Uterus (tissue), 4 donors: Measurements from ENCODE around the gene SIN3B. TPM values are rescaled to one million over a fixed set of nuclear protein-coding genes. Genes with fewer than 3 reads are reported as not detected.

Experiments
- DNase-seq, 2 donors: peaks; one replicate each; pipeline ENCODE4 v3.0.0-alpha.2; 2019 to 2020
- H3K27ac ChIP-seq, 2 donors: fragments of 200-600 bp; sonication (generic); 1 replicate in 1 of 2; 2 replicates in 1 of 2; pipeline ENCODE4 v1.5.1; 2016 to 2018
- H3K27me3 ChIP-seq, 2 donors: fragments of 200-600 bp; sonication (generic); one replicate each; pipeline ENCODE4 v1.5.1; 2018 to 2019; ENCODE audit warnings: control low read depth in 1 of 2
- H3K36me3 ChIP-seq, 2 donors: fragments of 200-600 bp; sonication (generic); one replicate each; pipeline ENCODE4 v1.5.1; 2019; ENCODE audit warnings: control low read depth in 1 of 2
- H3K4me1 ChIP-seq, 2 donors: fragments of 200-600 bp; sonication (generic); one replicate each; pipeline ENCODE4 v1.5.1; 2018 to 2019; ENCODE audit warnings: control low read depth in 1 of 2
- H3K4me3 ChIP-seq, 2 donors: fragments of 200-600 bp; sonication (generic); 1 replicate in 1 of 2; 2 replicates in 1 of 2; pipeline ENCODE4 v1.5.1; 2018 to 2019; ENCODE audit warnings: mild to moderate bottlenecking in 1 of 2
- H3K9me3 ChIP-seq, 2 donors: fragments of 200-600 bp; sonication (generic); one replicate each; pipeline ENCODE4 v1.5.1; 2019; ENCODE audit warnings: control low read depth in 1 of 2
- POLR2A ChIP-seq, 2 donors: fragments of 450-650 bp; IDR thresholded peaks; one replicate each; pipeline ENCODE4 v1.6.1; 2016; ENCODE audit warnings: antibody characterized with exemption in 2 of 2, mild to moderate bottlenecking in 1 of 2, moderate library complexity in 1 of 2
- intact Hi-C: fragments of 100-400 bp; cut with DNase I; formaldehyde crosslinking; loops from one replicate; pipeline ENCODE4 v1.15.1; 2023; ENCODE audit warnings: low total_unique reads
- total RNA-seq, 4 donors: library from RNA; depleted of rRNA in 3 of 4; stranded (reverse); fragments of >200 nt in 3 of 4; gene quantifications; one replicate each; pipeline versions ENCODE4 v1.1.0 to v1.2.4, GENCODE V29; 2014 to 2023
- TF ChIP-seq, protein P1 (sequence below), 4 experiments: fragments of 200-600 bp in 2 of 4; fragments of 450-650 bp in 2 of 4; sonication (generic) in 2 of 4; IDR thresholded peaks; one replicate each; pipeline ENCODE4 v1.5.1; 2016 to 2019; ENCODE audit warnings: antibody characterized with exemption in 4 of 4, mild to moderate bottlenecking in 2 of 4, moderate library complexity in 1 of 4
- donor health status: DM: yes; HTN: yes; CAD: no.

SIN3B gene
- total RNA-seq, 4 donors from 2014 or later: 21.2 to 149 (median 92.3) TPM

DNA sequence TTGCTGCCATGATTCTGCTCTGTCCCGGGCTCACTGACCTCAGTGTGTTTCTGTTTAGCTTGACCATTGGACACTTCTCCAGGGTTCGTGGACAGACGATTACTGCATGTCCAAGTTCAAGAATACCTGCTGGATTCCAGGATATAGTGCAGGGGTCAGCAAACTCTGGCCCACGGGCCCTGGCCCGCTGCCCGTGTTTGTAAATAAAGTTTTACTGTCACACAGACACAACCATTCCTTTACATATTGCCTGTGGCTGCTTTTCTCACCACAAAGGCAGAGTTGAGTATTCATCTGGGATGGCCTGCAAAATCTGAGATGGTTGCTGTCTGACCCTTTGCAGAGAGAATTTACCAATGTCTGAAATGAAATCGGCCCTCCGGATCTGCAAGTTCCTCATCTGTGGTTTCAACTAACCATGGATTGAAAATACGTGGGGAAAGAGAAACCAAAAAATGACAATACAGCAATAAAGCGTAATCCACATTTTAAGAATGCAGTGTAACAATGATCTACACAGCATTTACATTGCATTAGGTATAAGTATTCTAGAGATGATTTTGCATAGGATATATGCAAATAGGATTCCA lies 33.7 kb downstream of the SIN3B start:
- TF ChIP-seq, protein P1, sequence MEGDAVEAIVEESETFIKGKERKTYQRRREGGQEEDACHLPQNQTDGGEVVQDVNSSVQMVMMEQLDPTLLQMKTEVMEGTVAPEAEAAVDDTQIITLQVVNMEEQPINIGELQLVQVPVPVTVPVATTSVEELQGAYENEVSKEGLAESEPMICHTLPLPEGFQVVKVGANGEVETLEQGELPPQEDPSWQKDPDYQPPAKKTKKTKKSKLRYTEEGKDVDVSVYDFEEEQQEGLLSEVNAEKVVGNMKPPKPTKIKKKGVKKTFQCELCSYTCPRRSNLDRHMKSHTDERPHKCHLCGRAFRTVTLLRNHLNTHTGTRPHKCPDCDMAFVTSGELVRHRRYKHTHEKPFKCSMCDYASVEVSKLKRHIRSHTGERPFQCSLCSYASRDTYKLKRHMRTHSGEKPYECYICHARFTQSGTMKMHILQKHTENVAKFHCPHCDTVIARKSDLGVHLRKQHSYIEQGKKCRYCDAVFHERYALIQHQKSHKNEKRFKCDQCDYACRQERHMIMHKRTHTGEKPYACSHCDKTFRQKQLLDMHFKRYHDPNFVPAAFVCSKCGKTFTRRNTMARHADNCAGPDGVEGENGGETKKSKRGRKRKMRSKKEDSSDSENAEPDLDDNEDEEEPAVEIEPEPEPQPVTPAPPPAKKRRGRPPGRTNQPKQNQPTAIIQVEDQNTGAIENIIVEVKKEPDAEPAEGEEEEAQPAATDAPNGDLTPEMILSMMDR (IDR thresholded peaks at IDR 0.05): no peak
- TF ChIP-seq POLR2A (IDR thresholded peaks at IDR 0.05): no peak
- no peak for DNase-seq
- H3K27ac ChIP-seq: no peak overlapping the region
- no peaks in the 10 kb centered on the region for H3K27me3 ChIP-seq
- H3K36me3 ChIP-seq: no peaks in the 10 kb centered on the region
- no peaks in the 10 kb centered on the region for H3K4me1 ChIP-seq
- intact Hi-C loops: no loop called here
- no peaks in the 10 kb centered on the region for H3K9me3 ChIP-seq
- H3K4me3 ChIP-seq: no peak overlapping the region

DNA sequence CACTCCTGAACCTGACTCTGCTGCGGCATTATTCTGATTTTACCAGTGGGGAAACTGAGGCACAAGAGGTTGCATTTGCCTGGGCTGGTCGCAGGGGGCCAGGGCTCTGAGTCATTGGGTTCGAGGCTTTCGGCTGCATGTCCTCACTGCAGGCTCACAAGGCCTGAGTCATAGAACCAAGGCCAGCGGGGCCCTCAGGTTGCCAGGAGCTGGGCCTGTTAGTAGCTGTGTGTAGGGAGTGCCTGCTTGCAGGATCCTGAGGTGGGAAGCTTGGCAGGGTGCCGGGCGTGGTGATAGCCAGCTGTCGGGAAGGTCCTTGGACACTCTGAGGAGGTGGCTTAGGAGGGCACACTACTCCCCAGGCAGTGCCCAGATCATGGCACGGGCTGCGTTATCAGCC lies 38.0 kb downstream of the SIN3B start:
- DNase-seq: no peak
- Histone ChIP-seq H3K27ac (no peak overlapping the region), H3K36me3 (no peaks in the 10 kb centered on the region), H3K27me3 (no peaks in the 10 kb centered on the region), H3K4me3 (no peak overlapping the region), H3K4me1 (no peaks in the 10 kb centered on the region), H3K9me3 (no peaks in the 10 kb centered on the region)
- intact Hi-C loops: no loop called here
- TF ChIP-seq, protein P1 (IDR thresholded peaks at IDR 0.05): no peak
- TF ChIP-seq POLR2A (IDR thresholded peaks at IDR 0.05): no peak

DNA sequence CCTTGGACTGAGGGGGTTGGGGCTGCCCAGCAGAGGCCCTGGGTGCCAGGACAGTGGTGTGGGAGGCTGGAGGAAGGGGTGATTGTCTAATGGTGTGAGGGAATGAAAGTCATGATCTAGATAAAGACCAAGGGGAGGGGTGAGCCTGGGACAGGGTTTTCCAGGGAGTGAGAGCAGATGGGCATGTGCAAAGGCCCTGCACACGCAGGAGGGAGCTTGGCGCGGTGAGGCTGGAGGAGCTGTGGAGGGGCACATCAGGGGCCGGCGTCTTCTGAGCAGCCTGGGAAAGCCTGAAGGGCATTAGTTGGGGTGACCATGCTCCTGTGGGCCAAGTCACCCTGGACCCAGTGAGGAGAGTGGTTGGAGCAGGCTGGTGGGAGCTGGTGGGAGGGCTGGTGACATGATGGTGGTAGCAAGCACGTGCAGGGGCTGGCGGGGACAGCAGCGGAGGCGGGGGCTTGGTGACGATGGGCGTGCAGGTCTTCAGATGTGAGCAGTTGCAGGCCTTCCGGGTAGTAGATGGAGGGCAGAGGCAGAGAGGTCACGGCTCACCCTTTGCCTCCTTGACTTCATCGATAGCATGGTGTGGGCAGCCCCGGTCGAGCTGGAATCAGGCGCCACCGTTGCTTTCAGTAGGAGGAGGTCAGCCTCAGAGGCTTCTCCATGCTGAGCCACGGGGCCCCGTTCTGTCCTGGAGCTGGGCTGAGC lies 39.4 kb downstream of the SIN3B start:
- no peak for TF ChIP-seq POLR2A (IDR thresholded peaks at IDR 0.05)
- Histone ChIP-seq H3K9me3 (no peaks in the 10 kb centered on the region), H3K36me3 (no peaks in the 10 kb centered on the region), H3K27ac (no peak overlapping the region), H3K4me3 (no peak overlapping the region), H3K27me3 (no peaks in the 10 kb centered on the region), H3K4me1 (no peaks in the 10 kb centered on the region)
- no peak for DNase-seq
- intact Hi-C loops: no loop called here

DNA sequence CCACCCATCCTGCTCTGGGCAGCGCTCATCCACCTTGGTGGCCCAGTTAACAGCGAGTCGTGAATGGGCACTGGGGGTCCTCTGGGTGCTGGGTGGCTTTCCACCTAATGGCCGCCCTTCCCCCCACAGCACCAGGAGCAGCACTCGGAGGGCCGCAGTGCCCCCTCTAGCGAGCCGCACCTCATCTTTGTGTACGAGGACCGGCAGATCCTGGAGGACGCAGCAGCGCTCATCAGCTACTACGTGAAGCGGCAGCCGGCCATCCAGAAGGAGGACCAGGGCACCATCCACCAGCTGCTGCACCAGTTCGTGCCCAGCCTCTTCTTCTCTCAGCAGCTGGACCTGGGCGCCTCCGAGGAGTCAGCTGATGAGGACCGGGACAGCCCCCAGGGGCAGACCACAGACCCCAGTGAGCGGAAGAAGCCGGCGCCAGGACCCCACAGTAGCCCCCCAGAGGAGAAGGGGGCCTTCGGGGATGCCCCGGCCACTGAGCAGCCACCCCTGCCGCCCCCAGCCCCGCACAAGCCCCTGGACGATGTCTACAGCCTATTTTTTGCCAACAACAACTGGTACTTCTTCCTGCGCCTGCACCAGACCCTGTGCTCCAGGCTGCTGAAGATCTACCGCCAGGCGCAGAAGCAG lies 40.3 kb downstream of the SIN3B start:
- Histone ChIP-seq H3K4me1 (no peaks in the 10 kb centered on the region), H3K36me3 (no peaks in the 10 kb centered on the region), H3K9me3 (no peaks in the 10 kb centered on the region), H3K27ac (no peak overlapping the region), H3K4me3 (no peak overlapping the region), H3K27me3 (no peaks in the 10 kb centered on the region)
- no peak for TF ChIP-seq POLR2A (IDR thresholded peaks at IDR 0.05)
- TF ChIP-seq, protein P1 (IDR thresholded peaks at IDR 0.05): no peak
- DNase-seq: no peak
- intact Hi-C loops: no loop called here

DNA sequence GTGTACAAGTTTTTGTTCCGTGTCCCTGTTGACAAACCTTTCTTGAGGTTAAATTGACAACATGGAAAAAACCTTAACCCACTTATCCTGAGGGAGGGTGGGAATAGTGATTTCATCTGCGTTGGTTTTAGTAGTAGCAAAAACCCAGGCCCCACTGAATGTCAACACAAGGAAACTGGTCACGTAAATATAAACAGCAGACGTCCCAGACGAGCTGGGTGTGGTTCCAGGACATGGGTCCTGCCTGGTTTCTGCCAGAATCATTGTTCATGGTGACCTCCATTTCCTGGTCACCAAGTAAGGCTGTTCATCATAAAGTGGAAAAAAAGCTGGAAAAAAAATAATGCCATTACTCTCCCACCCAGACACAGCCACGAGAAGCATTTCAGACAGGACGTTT lies 42.7 kb downstream of the SIN3B start:
- DNase-seq: no peak
- TF ChIP-seq, protein P1 (IDR thresholded peaks at IDR 0.05): no peak
- no peak for TF ChIP-seq POLR2A (IDR thresholded peaks at IDR 0.05)
- intact Hi-C loops: no loop called here
- peak overlapping the region in 1 of 2 donors; percentile 27 for H3K27ac ChIP-seq
- no peaks in the 10 kb centered on the region for H3K36me3 ChIP-seq
- H3K9me3 ChIP-seq: no peaks in the 10 kb centered on the region
- H3K4me1 ChIP-seq: no peaks in the 10 kb centered on the region
- no peaks in the 10 kb centered on the region for H3K27me3 ChIP-seq
- H3K4me3 ChIP-seq: no peak overlapping the region
